Psoas muscle (tissue), 8 donors: ENCODE results near the gene FRAS1. TPM values are rescaled to one million over a fixed set of nuclear protein-coding genes. Genes with fewer than 3 reads are reported as not detected.
"Not testable (repeated sequence)": the region's sequence is repeated elsewhere in the genome, so short reads cannot be mapped to it uniquely, and the experiment has no call there.

Experiments used
- ATAC-seq, 4 donors: fragments of 200-7000 bp; cut with Tn5 transposase; one replicate each; pipeline ENCODE4 v1.9.1; 2020; ENCODE audit warnings: moderate library complexity in 3 of 4, mild to moderate bottlenecking in 2 of 4
- DNase-seq, 2 donors: peaks; one replicate each; pipeline ENCODE4 v3.0.0-alpha.2; 2020
- H3K27ac ChIP-seq: fragments of 200-600 bp; one replicate; pipeline ENCODE4 v1.8.0; 2022
- H3K27me3 ChIP-seq, 3 donors: fragments of 200-600 bp in 1 of 3; one replicate each; pipeline versions ENCODE4 v1.6.1 to v1.8.0; 2013 to 2022; ENCODE audit warnings: low read length in 2 of 3, mild to moderate bottlenecking in 2 of 3, moderate library complexity in 1 of 3; ENCODE audit not compliant: insufficient read depth in 3 of 3
- H3K36me3 ChIP-seq, 2 donors: fragments of 200-600 bp in 1 of 2; one replicate each; pipeline versions ENCODE4 v1.6.1 to v1.8.0; 2013 to 2022; ENCODE audit warnings: low read depth in 1 of 2, mild to moderate bottlenecking in 1 of 2, moderate library complexity in 1 of 2; ENCODE audit not compliant: insufficient read depth in 1 of 2
- H3K4me1 ChIP-seq: fragments of 200-600 bp; one replicate; pipeline ENCODE4 v1.8.0; 2022
- H3K4me3 ChIP-seq: fragments of 200-600 bp; one replicate; pipeline ENCODE4 v1.8.0; 2022; ENCODE audit warnings: mild to moderate bottlenecking
- H3K9me3 ChIP-seq: fragments of 200-600 bp; one replicate; pipeline ENCODE4 v1.8.0; 2022
- WGBS, 3 donors: extraction: QIAGEN DNeasy Blood & Tissue Kit; methylation state at CpG; one replicate each; pipeline versions ENCODE4 v1.1.6 to v1.1.7; 2013; 5-methylcytosine and 5-hydroxymethylcytosine counted together
- intact Hi-C, 2 donors: fragments of 100-400 bp; cut with DNase I; formaldehyde crosslinking; loops; one replicate each; pipeline versions ENCODE4 v1.11.0 to v1.14.2; 2022
- polyA plus RNA-seq, 3 donors: library from polyadenylated mRNA; stranded (reverse); fragments of 200-250 nt; gene quantifications; one replicate each; pipeline ENCODE4 v1.2.3, GENCODE V29; 2013
- total RNA-seq, 4 donors: library from RNA; stranded (reverse); fragmentation: NEBNext Ultra II Directional in 2 of 4; extraction: Animal tissue kit (Norgen Biotek cat#: 25700) in 2 of 4; gene quantifications; one replicate each; pipeline versions ENCODE4 v1.2.1 to v1.2.4, GENCODE V29; 2021 to 2023
- TF ChIP-seq, protein P1 (sequence below): fragments of 200-600 bp; IDR thresholded peaks from one replicate; pipeline ENCODE4 v1.8.0; 2022; ENCODE audit warnings: antibody characterized with exemption
- donor health status: healthy with polysubstance abuse.
- donor health status: DM: no; HTN: no; CAD: no; lungs with moderate emphysema.
- donor health status: Bipolar disorder and iron deficiency.
- donor health status: healthy.
- donor health status: DM: yes; HTN: yes; CAD: no.
- donor health status: DM: no; HTN: no; CAD: no.
- donor health status: DM: no; HTN: no; CAD: no.
- donor health status: DM: yes; HTN: yes; CAD: no.

The FRAS1 gene
- total and polyA plus RNA-seq, 7 donors, result 0.08 to 3.0 (median 0.42) TPM

DNA sequence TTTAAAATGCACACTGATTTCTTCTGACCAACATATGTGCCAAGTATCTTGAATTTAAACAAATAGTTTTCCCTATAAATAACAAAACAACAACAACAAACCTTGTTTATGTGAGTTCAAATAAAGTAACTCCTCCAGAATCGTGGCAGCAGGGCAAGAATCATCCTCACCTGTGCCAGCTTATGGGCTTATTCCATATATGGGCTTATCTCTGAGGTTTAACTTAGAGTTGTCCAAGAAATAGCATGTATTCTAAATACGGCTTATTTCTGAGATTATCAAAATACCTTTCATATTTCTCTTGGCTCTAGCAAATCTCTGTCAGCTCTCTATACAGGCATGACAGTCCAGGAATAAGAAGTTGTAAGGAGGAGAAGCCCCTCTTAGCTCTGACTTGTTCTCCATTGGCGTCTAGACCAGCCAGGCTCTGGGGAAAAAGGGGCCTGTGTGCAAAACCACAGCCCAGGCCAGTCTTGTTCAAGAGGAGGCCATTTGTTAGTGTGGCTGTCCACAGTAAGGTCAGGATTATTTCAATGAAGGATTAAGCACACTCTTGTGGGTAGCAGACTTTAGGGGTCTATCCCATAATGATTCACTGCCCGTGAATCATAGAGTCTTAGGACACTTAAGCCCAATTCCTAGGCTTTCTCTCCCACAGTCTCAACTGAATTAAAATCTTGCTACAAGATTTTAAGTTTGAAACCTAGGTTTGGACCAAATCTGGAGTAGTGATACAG lies 63.2 kb downstream of the FRAS1 start:
- DNase-seq (no peak), ATAC-seq (no peak)
- TF ChIP-seq, protein P1, sequence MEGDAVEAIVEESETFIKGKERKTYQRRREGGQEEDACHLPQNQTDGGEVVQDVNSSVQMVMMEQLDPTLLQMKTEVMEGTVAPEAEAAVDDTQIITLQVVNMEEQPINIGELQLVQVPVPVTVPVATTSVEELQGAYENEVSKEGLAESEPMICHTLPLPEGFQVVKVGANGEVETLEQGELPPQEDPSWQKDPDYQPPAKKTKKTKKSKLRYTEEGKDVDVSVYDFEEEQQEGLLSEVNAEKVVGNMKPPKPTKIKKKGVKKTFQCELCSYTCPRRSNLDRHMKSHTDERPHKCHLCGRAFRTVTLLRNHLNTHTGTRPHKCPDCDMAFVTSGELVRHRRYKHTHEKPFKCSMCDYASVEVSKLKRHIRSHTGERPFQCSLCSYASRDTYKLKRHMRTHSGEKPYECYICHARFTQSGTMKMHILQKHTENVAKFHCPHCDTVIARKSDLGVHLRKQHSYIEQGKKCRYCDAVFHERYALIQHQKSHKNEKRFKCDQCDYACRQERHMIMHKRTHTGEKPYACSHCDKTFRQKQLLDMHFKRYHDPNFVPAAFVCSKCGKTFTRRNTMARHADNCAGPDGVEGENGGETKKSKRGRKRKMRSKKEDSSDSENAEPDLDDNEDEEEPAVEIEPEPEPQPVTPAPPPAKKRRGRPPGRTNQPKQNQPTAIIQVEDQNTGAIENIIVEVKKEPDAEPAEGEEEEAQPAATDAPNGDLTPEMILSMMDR, result no peak
- H3K27ac ChIP-seq, result no peak overlapping the region
- no peaks in the 10 kb centered on the region for H3K9me3 ChIP-seq
- no peaks in the 10 kb centered on the region for H3K36me3 ChIP-seq
- H3K4me1 ChIP-seq, result peaks cover 13% of the 10 kb centered on the region
- intact Hi-C loops, result no loop called here
- 74 to 80% (median 76%) methylated on average over 4 of the region's 4 CpGs for WGBS, 3 donors
- no peak overlapping the region for H3K4me3 ChIP-seq
- no peaks in the 10 kb centered on the region for H3K27me3 ChIP-seq

- Histone ChIP-seq H3K27ac (peak overlapping the region; percentile 62), H3K4me1 (peaks cover 13% of the 10 kb centered on the region), H3K9me3 (no peaks in the 10 kb centered on the region), H3K27me3 (no peaks in the 10 kb centered on the region), H3K36me3 (no peaks in the 10 kb centered on the region), H3K4me3 (no peak overlapping the region)
- peak in 1 of 2 donors; percentile 74 for DNase-seq
- ATAC-seq, result peak; percentile 83 to 99 (median 96)
- 33 to 35% (median 34%) methylated on average over 4 of the region's 4 CpGs for WGBS, 3 donors
- intact Hi-C loops, result no loop called here
- TF ChIP-seq, protein P1, result no peak
Measured at GRCh38 chr4:78121338-78121904, 64.3 kb downstream of the FRAS1 start.

GRCh38 chr4:78125834-78126331 lies 68.8 kb downstream of the FRAS1 start:
- H3K36me3 ChIP-seq, H3K27ac ChIP-seq, intact Hi-C loops, H3K4me3 ChIP-seq, H3K9me3 ChIP-seq, DNase-seq, H3K27me3 ChIP-seq, ATAC-seq: not testable (repeated sequence)
- WGBS, 3 donors, result 59 to 62% (median 62%) methylated on average over 6 of the region's 6 CpGs
- H3K4me1 ChIP-seq, result peaks cover 10% of the 10 kb centered on the region

- TF ChIP-seq, protein P1, result no peak
- WGBS, 3 donors, result 93 to 96% (median 95%) methylated on average over 1 of the region's 1 CpG
- no peak for DNase-seq
- Histone ChIP-seq H3K27me3 (no peaks in the 10 kb centered on the region), H3K4me1 (no peaks in the 10 kb centered on the region), H3K36me3 (no peaks in the 10 kb centered on the region), H3K27ac (no peak overlapping the region), H3K9me3 (no peaks in the 10 kb centered on the region), H3K4me3 (no peak overlapping the region)
- no peak for ATAC-seq
- intact Hi-C loops, result no loop called here
Measured at GRCh38 chr4:78129383-78130108, 72.4 kb downstream of the FRAS1 start.

GRCh38 chr4:78131403-78131802 lies 74.3 kb downstream of the FRAS1 start:
- Histone ChIP-seq H3K27ac (no peak overlapping the region), H3K4me1 (no peaks in the 10 kb centered on the region), H3K36me3 (no peaks in the 10 kb centered on the region), H3K9me3 (no peaks in the 10 kb centered on the region), H3K4me3 (no peak overlapping the region), H3K27me3 (no peaks in the 10 kb centered on the region)
- ATAC-seq (no peak), DNase-seq (no peak)
- intact Hi-C loops, result no loop called here
- 22 to 40% (median 27%) methylated on average over 3 of the region's 3 CpGs for WGBS, 3 donors
- TF ChIP-seq, protein P1, result no peak
